HCT116 (cell line): Measurements from ENCODE around the gene PGAP3. TPM values are rescaled to one million over a fixed set of nuclear protein-coding genes. Genes with fewer than 3 reads are reported as not detected.

ENCODE experiments used
- ATAC-seq: fragments of 200-7000 bp; cut with Tn5 transposase; 2 replicates; pipeline ENCODE4 v1.9.1; 2020; ENCODE audit warnings: mild to moderate bottlenecking, moderate library complexity
- BruUV-seq: library from RNA; stranded (reverse); fragments of 400-500 nt; replicated peaks from 2 replicates; lab custom pipeline; 2021; lab: Mats Ljungman, UMichigan
- CTCF ChIA-PET: fragments of 300-600 bp; sonication (Branson Sonifier 250); formaldehyde crosslinking; loops from one replicate; lab custom pipeline; 2021; ENCODE audit warnings: antibody characterized with exemption; lab: Charles Lee
- POLR2A ChIA-PET: fragments of 300-600, 350-600 bp; sonication (Branson Sonifier 250); formaldehyde crosslinking; loops from one replicate; lab custom pipeline; 2021; ENCODE audit warnings: antibody characterized with exemption; lab: Charles Lee
- RAD21 ChIA-PET, 2 experiments: fragments of 300-600 bp; sonication (Branson Sonifier 250); formaldehyde crosslinking; loops; one replicate each; lab custom pipeline; 2023; ENCODE audit warnings: low total read pairs in 2 of 2; ENCODE audit not compliant: uncharacterized antibody in 2 of 2, unreplicated experiment in 2 of 2, low non-redundant PET in 1 of 2; lab: Charles Lee
- DNase-seq: peaks from one replicate; pipeline ENCODE4 v3.0.0-alpha.2; 2010; ENCODE audit warnings: low read depth, low spot score
- H2AFZ ChIP-seq: fragments of 200-600 bp; shearing (Covaris generic), sonication (generic); 2 replicates; pipeline ENCODE4 v1.6.1; 2017; ENCODE audit warnings: low read depth, mixed run types, mixed read lengths, antibody characterized with exemption, low read length; ENCODE audit not compliant: poor library complexity, severe bottlenecking
- H3K27ac ChIP-seq: 2 replicates; pipeline ENCODE4 v1.5.1; 2012; ENCODE audit warnings: low read depth, low read length
- H3K27me3 ChIP-seq: fragments of 200-600 bp; sonication (generic); 2 replicates; pipeline ENCODE4 v1.6.1; 2016; ENCODE audit warnings: mixed run types, low read length, mixed read lengths; ENCODE audit not compliant: insufficient read depth
- H3K36me3 ChIP-seq, 2 experiments: fragments of 200-500 bp in 1 of 2; fragments of 200-600 bp in 1 of 2; sonication (Bioruptor generic) in 1 of 2; sonication (generic) in 1 of 2; 2 replicates each; pipeline versions ENCODE4 v1.5.1 to v1.6.1; 2014 to 2016; ENCODE audit warnings: low read length in 2 of 2, inconsistent platforms in 1 of 2, mixed read lengths in 1 of 2, mixed run types in 1 of 2; ENCODE audit not compliant: insufficient read depth in 2 of 2, control insufficient read depth in 1 of 2
- H3K4me1 ChIP-seq, 2 experiments: fragments of 200-600 bp in 1 of 2; sonication (generic) in 1 of 2; 2 replicates each; pipeline versions ENCODE4 v1.5.1 to v1.6.1; 2012 to 2017; ENCODE audit warnings: low read length in 2 of 2, inconsistent platforms in 1 of 2, mild to moderate bottlenecking in 1 of 2, mixed read lengths in 1 of 2, mixed run types in 1 of 2, moderate library complexity in 1 of 2; ENCODE audit not compliant: insufficient read depth in 2 of 2, control insufficient read depth in 1 of 2
- H3K4me2 ChIP-seq: fragments of 200-600 bp; sonication (generic); 2 replicates; pipeline ENCODE4 v1.6.1; 2017; ENCODE audit warnings: mixed run types, low read length, mixed read lengths
- H3K4me3 ChIP-seq, 2 experiments: fragments of 200-600 bp in 1 of 2; sonication (generic) in 1 of 2; replicated peaks in 1 of 2; 2 replicates each; pipeline ENCODE4 v1.5.1; 2011 to 2016; ENCODE audit warnings: low read length in 2 of 2, control low read depth in 1 of 2, low read depth in 1 of 2, mild to moderate bottlenecking in 1 of 2, mixed read lengths in 1 of 2, mixed run types in 1 of 2
- H3K79me2 ChIP-seq: fragments of 200-600 bp; sonication (generic); 2 replicates; pipeline ENCODE4 v1.6.1; 2017; ENCODE audit warnings: mild to moderate bottlenecking, mixed run types, low read length, moderate library complexity, mixed read lengths; ENCODE audit not compliant: insufficient read depth
- H3K9ac ChIP-seq: fragments of 200-600 bp; sonication (generic); 2 replicates; pipeline ENCODE4 v1.6.1; 2016; ENCODE audit warnings: low read length, mixed read lengths
- H3K9me2 ChIP-seq: fragments of 200-600 bp; sonication (generic), shearing (Covaris generic); 2 replicates; pipeline ENCODE4 v1.6.1; 2017; ENCODE audit warnings: mixed run types, mild to moderate bottlenecking, moderate library complexity; ENCODE audit not compliant: insufficient read depth
- H3K9me3 ChIP-seq, 2 experiments: fragments of 200-500 bp in 1 of 2; fragments of 200-600 bp in 1 of 2; sonication (Bioruptor generic) in 1 of 2; sonication (generic) in 1 of 2; 2 replicates each; pipeline ENCODE4 v1.6.1; 2014 to 2017; ENCODE audit warnings: low read length in 2 of 2, mixed read lengths in 2 of 2, inconsistent platforms in 1 of 2, low read depth in 1 of 2, mild to moderate bottlenecking in 1 of 2, mixed run types in 1 of 2, moderate library complexity in 1 of 2; ENCODE audit not compliant: control insufficient read depth in 1 of 2, insufficient read depth in 1 of 2
- H4K20me1 ChIP-seq: fragments of 200-600 bp; sonication (generic), shearing (Covaris generic); 2 replicates; pipeline ENCODE4 v1.6.1; 2017; ENCODE audit warnings: mixed run types, mild to moderate bottlenecking, moderate library complexity; ENCODE audit not compliant: insufficient read depth
- MAX ChIP-seq: IDR thresholded peaks from 2 replicates; pipeline ENCODE4 v1.6.1; 2012
- POLR2AphosphoS5 ChIP-seq: IDR thresholded peaks from 2 replicates; pipeline ENCODE4 v1.6.1; 2011; ENCODE audit warnings: mild to moderate bottlenecking, low read depth, low read length, moderate library complexity
- RAD21 ChIP-seq: IDR thresholded peaks from 2 replicates; pipeline ENCODE4 v1.6.1; 2012; ENCODE audit warnings: low read depth, mild to moderate bottlenecking
- SIN3A ChIP-seq: IDR thresholded peaks from 2 replicates; pipeline ENCODE4 v1.6.1; 2012; ENCODE audit warnings: low read depth
- ZBTB33 ChIP-seq: IDR thresholded peaks from 2 replicates; pipeline ENCODE4 v1.6.1; 2011; ENCODE audit warnings: mild to moderate bottlenecking, low read length, moderate library complexity; ENCODE audit not compliant: insufficient replicate concordance; ENCODE audit errors: extremely low read depth
- ZFX ChIP-seq: fragments of 450-650 bp; IDR thresholded peaks from 2 replicates; pipeline ENCODE4 v1.6.1; 2017
- ZNF274 ChIP-seq: fragments of 200-500 bp; sonication (Bioruptor generic); IDR thresholded peaks from 2 replicates; pipeline ENCODE4 v1.6.1; 2014; ENCODE audit warnings: mild to moderate bottlenecking, low read depth, low read length, inconsistent platforms
- intact Hi-C: fragments of 100-400 bp; cut with micrococcal nuclease; formaldehyde crosslinking; loops from 2 replicates; pipeline ENCODE4 v1.10.0; 2022
- total RNA-seq: library from RNA; stranded (reverse); gene quantifications from one replicate; pipeline ENCODE4 v1.2.1, GENCODE V29; 2021; ENCODE audit not compliant: unreplicated experiment

PGAP3 gene
- total RNA-seq, 1 experiment from 2014 or later = 15.2 TPM

DNA sequence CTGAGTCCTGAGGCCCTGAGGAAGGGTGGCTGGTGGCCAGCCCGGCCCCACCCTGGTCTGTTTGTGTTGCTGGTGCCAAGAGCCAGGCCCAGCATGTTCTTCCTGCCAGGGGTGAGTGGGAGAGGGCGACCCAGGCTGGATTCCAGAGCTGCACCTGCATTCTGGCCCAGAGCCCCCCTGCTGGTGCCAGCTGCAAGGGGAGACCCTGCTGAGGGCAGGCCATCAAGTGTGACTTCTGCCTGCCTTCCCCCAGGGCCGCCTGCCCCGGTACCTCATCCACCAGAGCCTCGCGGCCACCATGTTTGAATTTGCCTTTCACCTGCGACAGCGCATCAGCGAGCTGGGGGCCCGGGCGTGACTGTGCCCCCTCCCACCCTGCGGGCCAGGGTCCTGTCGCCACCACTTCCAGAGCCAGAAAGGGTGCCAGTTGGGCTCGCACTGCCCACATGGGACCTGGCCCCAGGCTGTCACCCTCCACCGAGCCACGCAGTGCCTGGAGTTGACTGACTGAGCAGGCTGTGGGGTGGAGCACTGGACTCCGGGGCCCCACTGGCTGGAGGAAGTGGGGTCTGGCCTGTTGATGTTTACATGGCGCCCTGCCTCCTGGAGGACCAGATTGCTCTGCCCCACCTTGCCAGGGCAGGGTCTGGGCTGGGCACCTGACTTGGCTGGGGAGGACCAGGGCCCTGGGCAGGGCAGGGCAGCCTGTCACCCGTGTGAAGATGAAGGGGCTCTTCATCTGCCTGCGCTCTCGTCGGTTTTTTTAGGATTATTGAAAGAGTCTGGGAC lies 25.1 kb downstream of the PGAP3 start:
- H2AFZ ChIP-seq = no peak overlapping the region
- intact Hi-C loops = no loop called here
- no TSS peak for BruUV-seq
- H3K4me3 ChIP-seq = no peak overlapping the region
- peak overlapping the region; percentile 57; the same call in 1 of the 2 replicates for H3K9ac ChIP-seq
- no peaks in the 10 kb centered on the region for H3K9me3 ChIP-seq
- peak overlapping the region; percentile 64 for H3K27ac ChIP-seq
- ATAC-seq (no peak), DNase-seq (no peak)
- ChIA-PET CTCF (interaction anchor here (1.2 to 1.7 kb wide), 3 partner anchors 9 to 41 kb away, joined by 4 to 5 read pairs (median 4); no protein-coding TSS in a partner anchor), RAD21 (no interaction called here), POLR2A (no interaction called here)
- H4K20me1 ChIP-seq = no peaks in the 10 kb centered on the region
- TF ChIP-seq MAX = no peak
- TF ChIP-seq POLR2AphosphoS5 = no peak
- no peak for TF ChIP-seq ZBTB33
- no peak for TF ChIP-seq RAD21
- TF ChIP-seq ZNF274 = no peak
- no peak for TF ChIP-seq SIN3A
- no peak for TF ChIP-seq ZFX
- no peaks in the 10 kb centered on the region for H3K79me2 ChIP-seq
- H3K36me3 ChIP-seq = peaks cover 2 to 5% of the 10 kb centered on the region in 2 experiments; a peak in 1 of 4 replicates
- peak overlapping the region; percentile 94 for H3K4me2 ChIP-seq
- H3K27me3 ChIP-seq = no peaks in the 10 kb centered on the region
- no peaks in the 10 kb centered on the region for H3K9me2 ChIP-seq
- H3K4me1 ChIP-seq = peaks cover 26 to 37% of the 10 kb centered on the region in 2 experiments
